ENCODE results near the gene ITK. TPM values are rescaled to one million over a fixed set of nuclear protein-coding genes. Genes with fewer than 3 reads are reported as not detected.

The ITK gene
- polyA plus RNA-seq, 1 donor (not counting 4 experiments of a cell fraction or from before 2014, with no cell fraction given), result not detected

DNA sequence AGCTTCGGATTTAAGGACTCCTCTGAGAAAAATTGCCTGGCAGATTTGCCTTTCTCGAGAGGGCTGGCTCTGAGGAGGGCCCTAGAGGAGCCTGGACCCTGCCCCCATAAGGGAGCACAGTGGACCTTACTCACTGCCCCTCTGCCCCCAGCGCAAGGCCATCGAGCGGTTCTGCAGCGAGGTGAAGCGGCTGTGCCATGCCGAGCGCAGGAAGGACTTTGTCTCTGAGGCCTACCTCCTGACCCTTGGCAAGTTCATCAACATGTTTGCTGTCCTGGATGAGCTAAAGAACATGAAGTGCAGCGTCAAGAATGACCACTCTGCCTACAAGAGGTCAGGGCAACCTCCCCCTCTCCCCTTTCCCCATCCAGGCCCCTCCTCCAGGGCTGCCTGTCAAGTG, 119.9 kb downstream of the ITK start:
- dilution Hi-C loops (cut with MboI; ENCODE audit: extremely low pct_ligation_motif_present, low sequenced_read_pairs), result no loop called here
- DNase-seq (ENCODE audit: low read depth, low spot score) (no peak), FAIRE-seq (no peak)
- no peak overlapping the region for H3K27ac ChIP-seq (ENCODE audit: control insufficient read depth, insufficient read depth, low read length)
- H3K9ac ChIP-seq (ENCODE audit: control insufficient read depth, extremely low read depth, insufficient read depth, low read length), result no peak overlapping the region
- no peaks in the 10 kb centered on the region for H4K20me1 ChIP-seq (ENCODE audit: control insufficient read depth, extremely low read depth, insufficient read depth, low read length)
- no peak overlapping the region for H2AFZ ChIP-seq (ENCODE audit: control insufficient read depth, low read length)
- H3K4me3 ChIP-seq (ENCODE audit: control insufficient read depth in 2 of 3, extremely low read depth in 1 of 3, insufficient read depth in 2 of 3, low read depth in 1 of 3, low read length in 3 of 3), result no peak overlapping the region
- H3K4me1 ChIP-seq (ENCODE audit: control insufficient read depth, extremely low read depth, insufficient read depth, low read length), result no peaks in the 10 kb centered on the region
- TF ChIP-seq EZH2 (IDR thresholded peaks at IDR 0.05; ENCODE audit: low read length), result no peak
- TF ChIP-seq, protein P1, sequence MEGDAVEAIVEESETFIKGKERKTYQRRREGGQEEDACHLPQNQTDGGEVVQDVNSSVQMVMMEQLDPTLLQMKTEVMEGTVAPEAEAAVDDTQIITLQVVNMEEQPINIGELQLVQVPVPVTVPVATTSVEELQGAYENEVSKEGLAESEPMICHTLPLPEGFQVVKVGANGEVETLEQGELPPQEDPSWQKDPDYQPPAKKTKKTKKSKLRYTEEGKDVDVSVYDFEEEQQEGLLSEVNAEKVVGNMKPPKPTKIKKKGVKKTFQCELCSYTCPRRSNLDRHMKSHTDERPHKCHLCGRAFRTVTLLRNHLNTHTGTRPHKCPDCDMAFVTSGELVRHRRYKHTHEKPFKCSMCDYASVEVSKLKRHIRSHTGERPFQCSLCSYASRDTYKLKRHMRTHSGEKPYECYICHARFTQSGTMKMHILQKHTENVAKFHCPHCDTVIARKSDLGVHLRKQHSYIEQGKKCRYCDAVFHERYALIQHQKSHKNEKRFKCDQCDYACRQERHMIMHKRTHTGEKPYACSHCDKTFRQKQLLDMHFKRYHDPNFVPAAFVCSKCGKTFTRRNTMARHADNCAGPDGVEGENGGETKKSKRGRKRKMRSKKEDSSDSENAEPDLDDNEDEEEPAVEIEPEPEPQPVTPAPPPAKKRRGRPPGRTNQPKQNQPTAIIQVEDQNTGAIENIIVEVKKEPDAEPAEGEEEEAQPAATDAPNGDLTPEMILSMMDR (optimal IDR thresholded peaks at IDR 0.05 in 1 of 3, IDR thresholded peaks at IDR 0.05 in 1 of 3, conservative IDR thresholded peaks at IDR 0.05 in 1 of 3; ENCODE audit: extremely low read depth in 1 of 3, insufficient read depth in 2 of 3, low read length in 3 of 3), result no peak
- H3K36me3 ChIP-seq (ENCODE audit: control insufficient read depth in 2 of 2, extremely low read depth in 1 of 2, insufficient read depth in 2 of 2, low read length in 2 of 2), result no peaks in the 10 kb centered on the region
- H3K4me2 ChIP-seq (ENCODE audit: control insufficient read depth, extremely low read depth, insufficient read depth, low read depth, low read length), result no peak overlapping the region
- H3K9me3 ChIP-seq (ENCODE audit: control insufficient read depth, low read depth, low read length), result no peaks in the 10 kb centered on the region
- H3K27me3 ChIP-seq (ENCODE audit: control insufficient read depth, extremely low read depth, insufficient read depth, low read length), result no peaks in the 10 kb centered on the region
- H3K9me1 ChIP-seq (ENCODE audit: control insufficient read depth, extremely low read depth, insufficient read depth, low read length), result no peaks in the 10 kb centered on the region
- no peaks in the 10 kb centered on the region for H3K79me2 ChIP-seq (ENCODE audit: control insufficient read depth, insufficient read depth, low read length)

DNA sequence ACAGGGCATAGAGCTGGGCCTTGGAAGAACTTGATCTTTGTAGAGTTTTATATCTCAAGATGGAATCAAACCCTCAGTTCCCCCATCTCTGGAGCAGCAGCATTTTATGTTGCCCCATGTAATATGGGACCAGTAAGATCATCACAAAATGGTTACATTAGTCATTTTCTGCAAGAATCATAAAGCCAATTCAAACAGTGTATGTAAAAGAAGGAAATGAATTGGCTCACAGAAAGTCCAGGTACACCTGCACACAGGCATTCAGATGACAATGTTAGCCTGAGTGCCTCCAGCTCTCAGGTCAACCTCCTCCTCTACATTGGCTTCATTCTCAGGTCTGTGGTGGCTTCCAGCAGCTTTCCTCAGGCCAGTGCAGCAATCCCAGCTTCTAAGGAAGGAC, 120.4 kb downstream of the ITK start:
- no peaks in the 10 kb centered on the region for H3K4me1 ChIP-seq (ENCODE audit: control insufficient read depth, extremely low read depth, insufficient read depth, low read length)
- DNase-seq (ENCODE audit: low read depth, low spot score) (no peak), FAIRE-seq (no peak)
- no peaks in the 10 kb centered on the region for H3K36me3 ChIP-seq (ENCODE audit: control insufficient read depth in 2 of 2, extremely low read depth in 1 of 2, insufficient read depth in 2 of 2, low read length in 2 of 2)
- dilution Hi-C loops (cut with MboI; ENCODE audit: extremely low pct_ligation_motif_present, low sequenced_read_pairs), result no loop called here
- H3K4me3 ChIP-seq (ENCODE audit: control insufficient read depth in 2 of 3, extremely low read depth in 1 of 3, insufficient read depth in 2 of 3, low read depth in 1 of 3, low read length in 3 of 3), result no peak overlapping the region
- no peaks in the 10 kb centered on the region for H3K9me3 ChIP-seq (ENCODE audit: control insufficient read depth, low read depth, low read length)
- H3K79me2 ChIP-seq (ENCODE audit: control insufficient read depth, insufficient read depth, low read length), result no peaks in the 10 kb centered on the region
- TF ChIP-seq, protein P1 (optimal IDR thresholded peaks at IDR 0.05 in 1 of 3, IDR thresholded peaks at IDR 0.05 in 1 of 3, conservative IDR thresholded peaks at IDR 0.05 in 1 of 3; ENCODE audit: extremely low read depth in 1 of 3, insufficient read depth in 2 of 3, low read length in 3 of 3), result no peak
- no peak for TF ChIP-seq EZH2 (IDR thresholded peaks at IDR 0.05; ENCODE audit: low read length)
- no peaks in the 10 kb centered on the region for H3K9me1 ChIP-seq (ENCODE audit: control insufficient read depth, extremely low read depth, insufficient read depth, low read length)
- no peak overlapping the region for H3K27ac ChIP-seq (ENCODE audit: control insufficient read depth, insufficient read depth, low read length)
- no peak overlapping the region for H3K9ac ChIP-seq (ENCODE audit: control insufficient read depth, extremely low read depth, insufficient read depth, low read length)
- no peak overlapping the region for H2AFZ ChIP-seq (ENCODE audit: control insufficient read depth, low read length)
- H3K27me3 ChIP-seq (ENCODE audit: control insufficient read depth, extremely low read depth, insufficient read depth, low read length), result no peaks in the 10 kb centered on the region
- no peak overlapping the region for H3K4me2 ChIP-seq (ENCODE audit: control insufficient read depth, extremely low read depth, insufficient read depth, low read depth, low read length)
- H4K20me1 ChIP-seq (ENCODE audit: control insufficient read depth, extremely low read depth, insufficient read depth, low read length), result no peaks in the 10 kb centered on the region
